K562 (cell line): ENCODE measurements around the gene CLTB. TPM values are rescaled to one million over a fixed set of nuclear protein-coding genes. Genes with fewer than 3 reads are reported as not detected.
A peak's percentile ranks its signal among the peaks of the same experiment; 100 is the strongest.

Experiments used
- ARID1B ChIP-seq: fragments of 450-650 bp; IDR thresholded peaks from 2 replicates; pipeline ENCODE4 v1.6.1; 2016; ENCODE audit warnings: antibody characterized with exemption, mild to moderate bottlenecking, inconsistent platforms
- DNMT1 ChIP-seq: fragments of 450-650 bp; IDR thresholded peaks from 2 replicates; pipeline ENCODE4 v1.6.1; 2016; ENCODE audit warnings: antibody characterized with exemption, mild to moderate bottlenecking
- E2F3 ChIP-seq: fragments of 250-450 bp; sonication (Bioruptor Pico); IDR thresholded peaks from 2 replicates; pipeline ENCODE4 v1.4.0; 2020; ENCODE audit warnings: mild to moderate bottlenecking
- L3MBTL2 ChIP-seq: fragments of 450-650 bp; IDR thresholded peaks from 2 replicates; pipeline ENCODE4 v1.6.1; 2016; ENCODE audit warnings: mild to moderate bottlenecking, moderate library complexity
- MEIS2 ChIP-seq: fragments of 450-650 bp; IDR thresholded peaks from 2 replicates; pipeline ENCODE4 v1.6.1; 2014; ENCODE audit warnings: mild to moderate bottlenecking; ENCODE audit not compliant: partially characterized antibody
- SOX6 ChIP-seq: fragments of 450-650 bp; IDR thresholded peaks from 2 replicates; pipeline ENCODE4 v1.6.1; 2014; ENCODE audit warnings: mild to moderate bottlenecking
- TCF3 ChIP-seq: sonication (generic); formaldehyde crosslinking; IDR thresholded peaks from 2 replicates; pipeline ENCODE4 v1.4.0; 2020; ENCODE audit warnings: mild to moderate bottlenecking, missing genetic modification reagents
- polyA plus RNA-seq, 8 experiments: library from polyadenylated mRNA; depleted of rRNA in 4 of 8; stranded (reverse) in 5 of 8; unstranded in 3 of 8; fragments of >200 nt; fragmentation: Nextera tagmentation in 2 of 8; fragmentation: Illumina TruSeq in 1 of 8; extraction: Ambion mirVana in 2 of 8; extraction: Trizol in 1 of 8; gene quantifications; 2 replicates each; pipeline versions ENCODE4 v1.2.1 to v1.2.3, GENCODE V29; 2011 to 2014; ENCODE audit warnings: inconsistent platforms in 1 of 8, missing spikeins in 1 of 8
- total RNA-seq, 7 experiments: library from RNA; depleted of rRNA in 6 of 7; stranded (reverse); fragments of >200 nt in 6 of 7; fragmentation: Illumina TruSeq in 2 of 7; extraction: Trizol in 2 of 7; gene quantifications; 2 replicates each; pipeline versions ENCODE4 v1.2.1 to v1.2.3, GENCODE V29; 2011 to 2021; ENCODE audit warnings: low replicate concordance in 1 of 7
- TF ChIP-seq, protein P1 (sequence below), 2 experiments: IDR thresholded peaks in 1 of 2; conservative IDR thresholded peaks in 1 of 2; 2 replicates each; pipeline ENCODE4 v1.6.1; 2016; ENCODE audit warnings: low read depth in 2 of 2, mild to moderate bottlenecking in 1 of 2, missing compliant biosample characterization in 1 of 2, missing genetic modification characterization in 1 of 2, moderate library complexity in 1 of 2
- TF ChIP-seq, protein P2 (sequence below): fragments of 450-650 bp; IDR thresholded peaks from 2 replicates; pipeline ENCODE4 v1.6.1; 2016

Gene CLTB
- total and polyA plus RNA-seq, 9 of the 15 experiments (the other 6 are each of a cell fraction or from before 2014, with no cell fraction given) = 1.8 to 117 (median 39.0) TPM

DNA sequence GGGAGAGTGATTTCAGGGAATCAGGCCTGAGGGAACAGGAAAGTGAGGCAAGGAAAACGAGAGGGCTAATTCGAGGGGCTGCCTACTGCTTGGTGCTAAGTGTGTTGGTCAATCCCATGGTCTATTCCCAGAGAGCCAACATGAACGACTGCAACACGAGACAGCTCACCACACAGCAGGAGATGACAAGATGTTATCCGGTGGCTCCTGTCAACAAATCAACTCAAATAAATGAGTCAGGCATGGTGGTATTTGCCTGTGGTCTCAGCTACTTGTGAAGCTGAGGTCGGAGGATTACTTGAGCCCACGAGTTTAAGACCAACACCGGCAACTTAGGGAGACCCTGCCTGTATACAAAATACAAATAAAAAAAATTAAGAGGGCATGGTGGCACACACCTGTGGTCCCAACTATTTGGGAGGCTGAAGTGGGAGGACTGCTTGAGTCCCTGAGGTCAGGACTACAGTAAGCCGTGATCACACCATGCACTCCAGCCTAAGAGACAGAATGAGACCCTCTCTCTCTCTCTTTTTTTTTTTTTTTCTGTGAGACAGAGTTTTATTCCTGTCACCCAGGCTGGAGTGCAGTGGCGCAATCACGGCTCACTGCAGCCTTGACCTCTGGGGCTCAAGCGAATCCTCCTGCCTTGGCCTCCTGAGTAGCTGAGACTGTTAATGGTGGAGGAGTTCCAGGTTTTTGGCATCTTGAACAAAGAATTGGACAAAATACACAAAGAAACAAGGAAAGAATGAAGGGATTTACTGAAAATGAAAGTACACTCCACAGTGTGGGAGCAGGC is 22.8 kb upstream of the CLTB start (continued):
- TF ChIP-seq, protein P1, sequence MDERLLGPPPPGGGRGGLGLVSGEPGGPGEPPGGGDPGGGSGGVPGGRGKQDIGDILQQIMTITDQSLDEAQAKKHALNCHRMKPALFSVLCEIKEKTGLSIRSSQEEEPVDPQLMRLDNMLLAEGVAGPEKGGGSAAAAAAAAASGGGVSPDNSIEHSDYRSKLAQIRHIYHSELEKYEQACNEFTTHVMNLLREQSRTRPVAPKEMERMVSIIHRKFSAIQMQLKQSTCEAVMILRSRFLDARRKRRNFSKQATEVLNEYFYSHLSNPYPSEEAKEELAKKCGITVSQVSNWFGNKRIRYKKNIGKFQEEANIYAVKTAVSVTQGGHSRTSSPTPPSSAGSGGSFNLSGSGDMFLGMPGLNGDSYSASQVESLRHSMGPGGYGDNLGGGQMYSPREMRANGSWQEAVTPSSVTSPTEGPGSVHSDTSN (CRISPR knock-in tag; IDR thresholded peaks at IDR 0.05; ENCODE audit: low read depth) = no peak
- TF ChIP-seq, protein P1 (tag; conservative IDR thresholded peaks at IDR 0.05; ENCODE audit: low read depth) = peak; percentile 59
- peak; percentile 53; the same call in 1 of the 2 replicates for TF ChIP-seq SOX6
- TF ChIP-seq ARID1B = peak; percentile 66
- TF ChIP-seq, protein P2, sequence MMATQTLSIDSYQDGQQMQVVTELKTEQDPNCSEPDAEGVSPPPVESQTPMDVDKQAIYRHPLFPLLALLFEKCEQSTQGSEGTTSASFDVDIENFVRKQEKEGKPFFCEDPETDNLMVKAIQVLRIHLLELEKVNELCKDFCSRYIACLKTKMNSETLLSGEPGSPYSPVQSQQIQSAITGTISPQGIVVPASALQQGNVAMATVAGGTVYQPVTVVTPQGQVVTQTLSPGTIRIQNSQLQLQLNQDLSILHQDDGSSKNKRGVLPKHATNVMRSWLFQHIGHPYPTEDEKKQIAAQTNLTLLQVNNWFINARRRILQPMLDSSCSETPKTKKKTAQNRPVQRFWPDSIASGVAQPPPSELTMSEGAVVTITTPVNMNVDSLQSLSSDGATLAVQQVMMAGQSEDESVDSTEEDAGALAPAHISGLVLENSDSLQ = peak; percentile 53; the same call in 1 of the 2 replicates
- TF ChIP-seq DNMT1 = no peak
- peak; percentile 94 for TF ChIP-seq MEIS2
- no peak for TF ChIP-seq E2F3 (CRISPR knock-in tag)
- TF ChIP-seq TCF3 = peak; percentile 9; the same call in 1 of the 2 replicates
- peak; percentile 48; the same call in 1 of the 2 replicates for TF ChIP-seq L3MBTL2
